ENCODE measurements around the gene EBF3.

DNA sequence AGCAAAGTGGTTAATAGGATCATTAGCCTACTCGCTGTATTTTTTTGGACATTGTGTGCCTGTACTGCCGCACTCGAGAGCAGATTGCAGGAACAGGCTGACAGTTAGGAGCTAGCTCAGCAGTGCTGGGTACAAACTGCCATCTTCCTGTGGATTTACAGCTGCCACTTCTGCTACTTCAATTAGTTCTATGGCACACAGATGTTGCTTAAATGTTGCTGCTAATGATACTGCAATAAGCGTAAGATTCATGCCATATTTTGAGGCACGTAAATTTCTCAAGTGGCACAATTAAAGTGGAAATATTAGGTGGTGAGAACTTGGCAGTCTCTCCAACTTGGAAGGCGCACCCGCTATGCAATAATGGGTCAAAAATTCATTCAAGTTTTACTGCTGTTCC, 171.9 kb downstream of the EBF3 start:
- TF ChIP-seq, protein P1, sequence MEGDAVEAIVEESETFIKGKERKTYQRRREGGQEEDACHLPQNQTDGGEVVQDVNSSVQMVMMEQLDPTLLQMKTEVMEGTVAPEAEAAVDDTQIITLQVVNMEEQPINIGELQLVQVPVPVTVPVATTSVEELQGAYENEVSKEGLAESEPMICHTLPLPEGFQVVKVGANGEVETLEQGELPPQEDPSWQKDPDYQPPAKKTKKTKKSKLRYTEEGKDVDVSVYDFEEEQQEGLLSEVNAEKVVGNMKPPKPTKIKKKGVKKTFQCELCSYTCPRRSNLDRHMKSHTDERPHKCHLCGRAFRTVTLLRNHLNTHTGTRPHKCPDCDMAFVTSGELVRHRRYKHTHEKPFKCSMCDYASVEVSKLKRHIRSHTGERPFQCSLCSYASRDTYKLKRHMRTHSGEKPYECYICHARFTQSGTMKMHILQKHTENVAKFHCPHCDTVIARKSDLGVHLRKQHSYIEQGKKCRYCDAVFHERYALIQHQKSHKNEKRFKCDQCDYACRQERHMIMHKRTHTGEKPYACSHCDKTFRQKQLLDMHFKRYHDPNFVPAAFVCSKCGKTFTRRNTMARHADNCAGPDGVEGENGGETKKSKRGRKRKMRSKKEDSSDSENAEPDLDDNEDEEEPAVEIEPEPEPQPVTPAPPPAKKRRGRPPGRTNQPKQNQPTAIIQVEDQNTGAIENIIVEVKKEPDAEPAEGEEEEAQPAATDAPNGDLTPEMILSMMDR (IDR thresholded peaks at IDR 0.05) = no peak
- TF ChIP-seq POLR2A (IDR thresholded peaks at IDR 0.05) = no peak
